PC-9 (cell line): Measurements from ENCODE around the gene FOSL2.

Source experiments
- EZH2 ChIP-seq: fragments of 200-600 bp; sonication (generic); IDR thresholded peaks from 2 replicates; pipeline ENCODE4 v1.8.0; 2017; ENCODE audit warnings: antibody characterized with exemption, low read depth
- TF ChIP-seq, protein P1 (sequence below): fragments of 200-600 bp; sonication (generic); conservative IDR thresholded peaks from 2 replicates; pipeline ENCODE4 v1.6.1; 2017; ENCODE audit warnings: mixed run types, antibody characterized with exemption, mild to moderate bottlenecking, moderate library complexity

DNA sequence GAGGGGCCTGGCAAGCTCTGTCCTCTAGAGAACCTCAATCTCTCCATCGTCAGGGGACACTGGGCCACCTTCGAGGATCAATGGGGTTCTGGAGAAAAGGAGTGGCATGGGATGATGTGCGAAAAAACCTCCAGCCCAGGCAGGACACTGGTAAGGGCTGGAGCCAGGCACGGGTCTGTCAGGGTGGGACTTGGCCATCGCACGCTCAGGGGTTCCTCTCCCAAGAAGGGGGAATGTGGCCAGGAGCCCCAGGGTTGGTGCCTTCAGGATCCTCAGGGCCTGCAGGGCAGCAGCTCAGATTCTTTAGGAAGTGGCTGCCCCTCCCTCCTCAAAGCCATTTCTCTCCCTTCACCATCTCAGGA lies 56.4 kb downstream of the FOSL2 start:
- TF ChIP-seq, protein P1, sequence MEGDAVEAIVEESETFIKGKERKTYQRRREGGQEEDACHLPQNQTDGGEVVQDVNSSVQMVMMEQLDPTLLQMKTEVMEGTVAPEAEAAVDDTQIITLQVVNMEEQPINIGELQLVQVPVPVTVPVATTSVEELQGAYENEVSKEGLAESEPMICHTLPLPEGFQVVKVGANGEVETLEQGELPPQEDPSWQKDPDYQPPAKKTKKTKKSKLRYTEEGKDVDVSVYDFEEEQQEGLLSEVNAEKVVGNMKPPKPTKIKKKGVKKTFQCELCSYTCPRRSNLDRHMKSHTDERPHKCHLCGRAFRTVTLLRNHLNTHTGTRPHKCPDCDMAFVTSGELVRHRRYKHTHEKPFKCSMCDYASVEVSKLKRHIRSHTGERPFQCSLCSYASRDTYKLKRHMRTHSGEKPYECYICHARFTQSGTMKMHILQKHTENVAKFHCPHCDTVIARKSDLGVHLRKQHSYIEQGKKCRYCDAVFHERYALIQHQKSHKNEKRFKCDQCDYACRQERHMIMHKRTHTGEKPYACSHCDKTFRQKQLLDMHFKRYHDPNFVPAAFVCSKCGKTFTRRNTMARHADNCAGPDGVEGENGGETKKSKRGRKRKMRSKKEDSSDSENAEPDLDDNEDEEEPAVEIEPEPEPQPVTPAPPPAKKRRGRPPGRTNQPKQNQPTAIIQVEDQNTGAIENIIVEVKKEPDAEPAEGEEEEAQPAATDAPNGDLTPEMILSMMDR, result no peak
- TF ChIP-seq EZH2, result no peak
